B cell (primary cell): ENCODE data around the gene DGKQ. TPM values are rescaled to one million over a fixed set of nuclear protein-coding genes. Genes with fewer than 3 reads are reported as not detected.
A peak's percentile ranks its signal among the peaks of the same experiment; 100 is the strongest.

Source experiments
- ATAC-seq: fragments of 200-7000 bp; cut with Tn5 transposase; one replicate; pipeline ENCODE4 v1.10.0; 2021; ENCODE audit warnings: low read depth, mild to moderate bottlenecking, moderate number of reproducible peaks, moderate library complexity
- CTCF ChIA-PET: fragments of 350-600 bp; sonication (Branson Sonifier 250); formaldehyde crosslinking; loops from one replicate; lab custom pipeline; 2021; ENCODE audit warnings: antibody characterized with exemption, inconsistent platforms; lab: Charles Lee
- POLR2A ChIA-PET: fragments of 350-600 bp; sonication (Branson Sonifier 250); formaldehyde crosslinking; loops from one replicate; lab custom pipeline; 2021; ENCODE audit warnings: antibody characterized with exemption; lab: Charles Lee
- DNase-seq: peaks from one replicate; pipeline ENCODE4 v3.0.0; 2013
- H2AFZ ChIP-seq: 2 replicates; pipeline ENCODE4 v1.6.1; 2012; ENCODE audit warnings: mild to moderate bottlenecking, low read depth, low read length; ENCODE audit not compliant: insufficient read depth, poor library complexity, severe bottlenecking
- H3K27ac ChIP-seq, 2 donors: 1 replicate in 1 of 2; 2 replicates in 1 of 2; pipeline ENCODE4 v1.5.1; 2012 to 2013; ENCODE audit warnings: low read length in 2 of 2, mild to moderate bottlenecking in 2 of 2, moderate library complexity in 1 of 2
- H3K27me3 ChIP-seq, 4 experiments: fragments of 200-600 bp in 1 of 4; sonication (generic) in 1 of 4; replicated peaks in 1 of 4; 1 replicate in 2 of 4; 2 replicates in 2 of 4; pipeline versions ENCODE4 v1.6.1 to v1.7.0; 2013 to 2016; ENCODE audit warnings: low read length in 3 of 4, mild to moderate bottlenecking in 2 of 4, mixed read lengths in 1 of 4, moderate library complexity in 1 of 4; ENCODE audit not compliant: insufficient read depth in 4 of 4, control insufficient read depth in 3 of 4; ENCODE audit errors: control extremely low read depth in 1 of 4
- H3K36me3 ChIP-seq, 2 experiments: replicated peaks in 1 of 2; 1 replicate in 1 of 2; 2 replicates in 1 of 2; pipeline versions ENCODE4 v1.6.1 to v1.7.1; 2013; ENCODE audit warnings: low read length in 1 of 2; ENCODE audit not compliant: insufficient read depth in 2 of 2, control insufficient read depth in 1 of 2; ENCODE audit errors: control extremely low read depth in 1 of 2, extremely low read depth in 1 of 2
- H3K4me1 ChIP-seq, 2 donors: fragments of 200-600 bp in 1 of 2; sonication (generic) in 1 of 2; 1 replicate in 1 of 2; 2 replicates in 1 of 2; pipeline versions ENCODE4 v1.5.1 to v1.6.1; 2013 to 2017; ENCODE audit warnings: low read length in 2 of 2; ENCODE audit not compliant: control insufficient read depth in 2 of 2, insufficient read depth in 2 of 2
- H3K4me2 ChIP-seq: replicated peaks from 2 replicates; pipeline ENCODE3; 2012; ENCODE audit warnings: mild to moderate bottlenecking, low read depth, low read length; ENCODE audit not compliant: poor library complexity, severe bottlenecking
- H3K4me3 ChIP-seq, 5 experiments: fragments of 200-600 bp in 1 of 5; sonication (generic) in 1 of 5; 1 replicate in 3 of 5; 2 replicates in 2 of 5; pipeline versions ENCODE4 v1.5.1 to v1.7.0; 2011 to 2016; ENCODE audit warnings: low read length in 4 of 5, mild to moderate bottlenecking in 4 of 5, low read depth in 2 of 5, control low read depth in 1 of 5, moderate library complexity in 1 of 5; ENCODE audit not compliant: insufficient read depth in 1 of 5; ENCODE audit errors: control extremely low read depth in 1 of 5, extremely low read depth in 1 of 5
- H3K79me2 ChIP-seq: fragments of 200-600 bp; sonication (generic); one replicate; pipeline ENCODE4 v1.6.0; 2016; ENCODE audit warnings: low read length; ENCODE audit not compliant: control insufficient read depth, insufficient read depth
- H3K9ac ChIP-seq: fragments of 200-600 bp; sonication (generic); 2 replicates; pipeline ENCODE4 v1.6.1; 2017; ENCODE audit warnings: mild to moderate bottlenecking, low read length, moderate library complexity
- H3K9me3 ChIP-seq, 3 donors: one replicate each; pipeline versions ENCODE4 v1.6.1 to v1.7.1; 2013; ENCODE audit warnings: low read length in 2 of 3; ENCODE audit not compliant: control insufficient read depth in 2 of 3, insufficient read depth in 1 of 3; ENCODE audit errors: control extremely low read depth in 1 of 3
- H4K20me1 ChIP-seq: 2 replicates; pipeline ENCODE4 v1.6.0; 2012; ENCODE audit warnings: mild to moderate bottlenecking, low read length; ENCODE audit not compliant: insufficient read depth, control insufficient read depth, poor library complexity, severe bottlenecking
- H3K27ac Mint-ChIP-seq: one replicate; pipeline ENCODE4 v1.8.0; 2021; ENCODE audit warnings: mixed read lengths
- H3K27me3 Mint-ChIP-seq: one replicate; pipeline ENCODE4 v1.8.0; 2021; ENCODE audit warnings: mixed read lengths
- H3K4me1 Mint-ChIP-seq: one replicate; pipeline ENCODE4 v1.8.0; 2021; ENCODE audit warnings: mixed read lengths
- H3K4me3 Mint-ChIP-seq: one replicate; pipeline ENCODE4 v1.8.0; 2021; ENCODE audit warnings: mixed read lengths
- H3K9me3 Mint-ChIP-seq: one replicate; pipeline ENCODE4 v1.8.0; 2022; ENCODE audit warnings: mixed read lengths; ENCODE audit not compliant: insufficient read depth
- EZH2 ChIP-seq: IDR thresholded peaks from 2 replicates; pipeline ENCODE4 v1.6.1; 2012; ENCODE audit warnings: borderline replicate concordance, low read depth, mild to moderate bottlenecking, moderate library complexity, low read length; ENCODE audit not compliant: insufficient read depth, poor library complexity, severe bottlenecking
- WGBS: methylation state at CpG from one replicate; pipeline ENCODE4 v1.1.5; 2013; ENCODE audit warnings: missing lambda C conversion rate; ENCODE audit not compliant: insufficient coverage; 5-methylcytosine and 5-hydroxymethylcytosine counted together
- intact Hi-C: fragments of 100-400 bp; cut with micrococcal nuclease; formaldehyde crosslinking; loops from one replicate; pipeline ENCODE4 v1.10.0; 2022
- polyA plus RNA-seq: library from polyadenylated mRNA; depleted of rRNA; stranded (reverse); fragments of >200 nt; gene quantifications from 2 replicates; pipeline ENCODE4 v1.2.3, GENCODE V29; 2012
- total RNA-seq, 2 donors: library from RNA; stranded (reverse); fragments of 120-200 nt in 1 of 2; gene quantifications; 1 replicate in 1 of 2; 2 replicates in 1 of 2; pipeline versions ENCODE4 v1.2.3 to v1.2.4, GENCODE V29; 2013 to 2022
- TF ChIP-seq, protein P1 (sequence below): fragments of 200-600 bp; IDR thresholded peaks from one replicate; pipeline ENCODE4 v1.8.0; 2022; ENCODE audit warnings: antibody characterized with exemption, mild to moderate bottlenecking

DGKQ gene
- total and polyA plus RNA-seq, 2 donors (not counting 1 experiment from before 2014, with no cell fraction given): 22.6 to 30.4 TPM

DNA sequence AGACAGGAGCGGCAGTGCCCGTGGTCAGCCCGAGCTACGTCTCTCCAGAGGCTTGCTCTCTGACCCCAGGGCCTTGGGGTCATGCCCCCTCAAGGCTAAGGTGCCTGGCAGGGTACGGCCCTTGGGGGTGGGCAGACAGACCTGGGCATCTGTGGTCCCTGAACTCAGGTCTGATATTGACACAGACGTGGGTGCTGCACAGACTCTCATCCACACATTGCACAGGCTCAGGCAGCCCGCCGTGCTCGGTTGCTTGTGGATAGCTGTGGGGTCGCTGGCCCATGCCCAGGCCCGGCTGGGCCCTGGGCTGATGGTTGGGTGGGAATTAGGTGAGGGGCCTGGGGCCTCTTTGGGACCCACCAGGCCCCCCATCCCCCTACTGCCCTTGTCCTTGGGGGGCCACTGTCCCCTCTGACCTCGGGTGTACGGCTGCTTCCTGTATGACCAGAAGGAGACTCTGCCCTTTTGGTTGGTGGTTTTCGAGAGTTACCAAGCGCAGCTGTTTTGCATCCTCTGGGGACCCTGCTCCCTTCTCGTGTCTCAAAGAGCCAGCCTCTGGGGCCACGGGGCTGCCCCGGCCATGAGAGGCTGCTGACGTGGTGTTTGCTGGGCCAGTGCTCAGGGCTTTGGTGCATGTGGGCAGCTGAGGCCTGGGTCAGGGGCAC is 48.1 kb upstream of the DGKQ start:
- peak; percentile 80 for DNase-seq

More for the DNA sequence above, 48.1 kb upstream of the DGKQ start:
- peak; percentile 74 for ATAC-seq
- Histone ChIP-seq H3K9me3 (no peaks in the 10 kb centered on the region), H4K20me1 (no peaks in the 10 kb centered on the region), H2AFZ (peak overlapping the region; percentile 23), H3K4me3 (no peak overlapping the region), H3K27me3 (no peaks in the 10 kb centered on the region), H3K4me1 (peaks cover 24 to 39% of the 10 kb centered on the region in 2 donors), H3K9ac (no peak overlapping the region), H3K36me3 (peaks cover 0 to 2% of the 10 kb centered on the region in 2 experiments), H3K79me2 (no peaks in the 10 kb centered on the region), H3K4me2 (peak overlapping the region; percentile 73), H3K27ac (peak overlapping the region; percentile 31 to 40)
- no peaks in the 10 kb centered on the region for H3K9me3 Mint-ChIP-seq
- intact Hi-C loops: loop anchor here (1.0 kb wide), 1 partner anchor 9 kb away; no protein-coding TSS in a partner anchor
- H3K27ac Mint-ChIP-seq: peak overlapping the region; percentile 84
- H3K4me1 Mint-ChIP-seq: peaks cover 33% of the 10 kb centered on the region
- peak overlapping the region; percentile 75 for H3K4me3 Mint-ChIP-seq
- POLR2A ChIA-PET: interaction anchor here (0.7 to 1.2 kb wide), 3 partner anchors 11 to 99 kb away, joined by 3 to 13 read pairs (median 3); partner anchors contain the start of gene FGFRL1
- no peak for TF ChIP-seq EZH2
- TF ChIP-seq, protein P1, sequence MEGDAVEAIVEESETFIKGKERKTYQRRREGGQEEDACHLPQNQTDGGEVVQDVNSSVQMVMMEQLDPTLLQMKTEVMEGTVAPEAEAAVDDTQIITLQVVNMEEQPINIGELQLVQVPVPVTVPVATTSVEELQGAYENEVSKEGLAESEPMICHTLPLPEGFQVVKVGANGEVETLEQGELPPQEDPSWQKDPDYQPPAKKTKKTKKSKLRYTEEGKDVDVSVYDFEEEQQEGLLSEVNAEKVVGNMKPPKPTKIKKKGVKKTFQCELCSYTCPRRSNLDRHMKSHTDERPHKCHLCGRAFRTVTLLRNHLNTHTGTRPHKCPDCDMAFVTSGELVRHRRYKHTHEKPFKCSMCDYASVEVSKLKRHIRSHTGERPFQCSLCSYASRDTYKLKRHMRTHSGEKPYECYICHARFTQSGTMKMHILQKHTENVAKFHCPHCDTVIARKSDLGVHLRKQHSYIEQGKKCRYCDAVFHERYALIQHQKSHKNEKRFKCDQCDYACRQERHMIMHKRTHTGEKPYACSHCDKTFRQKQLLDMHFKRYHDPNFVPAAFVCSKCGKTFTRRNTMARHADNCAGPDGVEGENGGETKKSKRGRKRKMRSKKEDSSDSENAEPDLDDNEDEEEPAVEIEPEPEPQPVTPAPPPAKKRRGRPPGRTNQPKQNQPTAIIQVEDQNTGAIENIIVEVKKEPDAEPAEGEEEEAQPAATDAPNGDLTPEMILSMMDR: no peak
- CTCF ChIA-PET: interaction anchor here (1.0 kb wide), 1 partner anchor 246 kb away, joined by 4 read pairs; no protein-coding TSS in a partner anchor
- 35% methylated on average over 13 of the region's 19 CpGs for whole genome bisulfite sequencing
- no peaks in the 10 kb centered on the region for H3K27me3 Mint-ChIP-seq
